Raji (cell line): Measurements from ENCODE around the gene C9orf85.

ENCODE experiments used
- POLR2A ChIP-seq: IDR thresholded peaks from 2 replicates; pipeline ENCODE4 v1.6.1; 2011; ENCODE audit warnings: low read depth, low read length, control low read depth; ENCODE audit not compliant: insufficient read depth

The C9orf85 gene, protein sequence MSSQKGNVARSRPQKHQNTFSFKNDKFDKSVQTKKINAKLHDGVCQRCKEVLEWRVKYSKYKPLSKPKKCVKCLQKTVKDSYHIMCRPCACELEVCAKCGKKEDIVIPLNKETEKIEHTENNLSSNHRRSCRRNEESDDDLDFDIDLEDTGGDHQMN

DNA sequence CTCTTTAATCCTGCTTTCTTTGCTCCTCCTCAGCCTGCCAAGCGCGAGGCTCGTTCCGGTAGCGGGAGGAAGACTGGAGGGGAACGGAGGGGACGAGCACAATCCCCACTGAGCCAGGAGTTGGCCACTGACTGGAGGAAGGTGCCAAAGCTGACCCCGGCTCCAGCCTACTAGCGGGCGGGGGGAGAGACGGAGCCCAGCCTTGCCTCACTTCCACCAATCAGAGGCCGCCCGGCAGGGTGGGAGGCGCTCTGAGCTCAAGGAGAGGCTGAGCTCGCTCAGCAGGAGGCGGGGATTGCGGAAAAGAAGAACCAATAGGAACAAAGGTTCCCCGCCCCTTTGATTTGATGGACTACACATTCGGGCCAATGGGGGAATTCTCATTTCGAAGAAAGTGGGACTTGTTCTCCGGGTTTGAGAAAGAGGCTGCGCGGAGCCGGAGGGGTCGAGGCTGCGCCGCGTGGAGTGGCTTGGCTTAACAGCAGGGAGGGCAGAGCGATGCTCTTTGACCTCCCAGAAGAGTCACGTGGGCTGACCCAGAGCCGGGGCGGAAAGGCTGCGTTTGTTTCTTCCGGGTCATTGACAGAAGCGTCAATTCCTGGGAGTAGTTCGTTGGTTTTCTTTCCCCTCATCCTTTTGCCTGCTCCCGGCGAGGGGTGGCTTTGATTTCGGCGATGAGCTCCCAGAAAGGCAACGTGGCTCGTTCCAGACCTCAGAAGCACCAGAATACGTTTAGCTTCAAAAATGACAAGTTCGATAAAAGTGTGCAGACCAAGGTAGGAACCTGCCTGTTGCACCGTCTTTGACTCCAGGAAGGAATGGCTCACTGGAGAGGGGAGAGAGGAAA is at the start of gene C9orf85, which contains the start of gene ABHD17B:
Gene C9orf85 (plus strand): TSS at position 579 of the 847 bp plus-strand sequence. CDS start 96 bp downstream, at position 675.
Gene ABHD17B (minus strand): TSS at position 133 of the 847 bp plus-strand sequence. CDS start 36,113 bp downstream, outside the sequence.
- TF ChIP-seq POLR2A, result peak; percentile 98

DNA sequence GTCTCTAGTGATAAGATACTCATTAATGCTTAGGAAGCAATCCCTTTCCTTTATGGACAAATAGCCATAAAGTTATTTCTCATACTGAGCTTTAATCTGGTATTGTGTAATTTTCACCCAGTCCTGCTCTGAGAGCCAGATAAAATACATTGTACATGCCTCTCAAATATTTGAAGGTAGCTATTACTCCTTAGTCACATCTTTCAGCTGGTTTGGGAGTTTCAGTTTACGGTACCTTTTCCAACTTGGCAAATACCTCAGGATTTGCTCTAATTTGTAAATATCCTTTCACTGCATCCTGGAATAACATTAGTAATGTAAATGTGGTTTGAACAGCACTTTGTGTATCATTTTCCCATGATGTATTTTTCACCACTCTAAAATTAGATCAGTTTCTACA is 47.8 kb upstream of the C9orf85 start:
- no peak for TF ChIP-seq POLR2A

DNA sequence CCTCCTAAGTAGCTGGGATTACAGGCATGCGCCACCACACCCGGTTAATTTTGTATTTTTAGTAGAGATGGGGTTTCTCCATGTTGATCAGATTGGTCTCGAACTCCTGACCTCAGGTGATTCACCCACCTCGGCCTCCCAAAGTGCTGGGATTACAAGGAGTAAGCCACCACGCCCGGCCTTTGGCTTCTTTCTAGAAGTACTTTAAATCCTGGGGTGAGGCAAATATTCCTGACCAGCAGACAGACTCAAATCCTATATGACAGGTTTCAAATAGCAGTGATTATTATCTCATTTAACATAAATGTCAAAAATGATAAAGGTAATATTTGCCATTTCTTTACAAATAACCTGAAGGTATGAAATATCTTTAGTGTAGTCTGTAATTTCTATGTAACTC is 36.1 kb upstream of the C9orf85 start:
- TF ChIP-seq POLR2A, result no peak

DNA sequence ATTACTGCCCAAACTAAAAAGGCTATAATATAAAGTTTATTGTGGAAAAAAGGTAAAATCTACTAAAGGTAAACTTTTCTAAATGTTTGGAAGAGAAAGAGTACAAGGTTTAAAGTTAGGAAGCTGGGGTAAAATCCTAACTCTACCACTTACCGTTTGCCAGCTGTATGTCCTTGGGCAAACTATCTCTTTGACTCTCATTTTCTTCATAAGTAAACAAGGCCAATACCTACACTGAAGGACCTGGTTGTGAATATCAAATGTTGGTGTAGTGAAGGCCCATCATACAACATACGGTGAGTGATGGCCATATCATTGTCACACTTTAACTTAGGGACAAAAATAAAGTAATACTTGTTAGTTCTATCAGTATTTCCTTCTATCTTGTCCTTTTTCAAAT is 35.3 kb upstream of the C9orf85 start:
- no peak for TF ChIP-seq POLR2A

DNA sequence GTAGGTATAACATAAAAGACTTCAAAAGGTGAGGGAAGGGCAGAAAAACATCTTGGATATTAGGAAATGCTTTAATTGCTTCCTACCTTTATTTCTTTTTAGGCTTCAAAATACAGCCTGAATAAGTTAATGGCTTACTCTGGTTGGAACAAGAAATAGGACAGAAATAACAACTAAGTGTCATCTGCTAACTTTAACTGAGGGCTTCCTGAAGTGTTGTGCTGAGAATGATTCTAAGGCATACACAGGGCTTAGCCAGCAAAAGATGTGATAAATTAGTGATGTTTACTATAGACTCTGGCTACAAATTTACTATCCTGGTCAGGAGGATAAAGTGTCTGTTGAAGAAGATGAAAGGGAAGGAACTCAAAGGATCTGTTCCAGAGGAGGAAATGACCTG is 34.6 kb upstream of the C9orf85 start:
- no peak for TF ChIP-seq POLR2A

DNA sequence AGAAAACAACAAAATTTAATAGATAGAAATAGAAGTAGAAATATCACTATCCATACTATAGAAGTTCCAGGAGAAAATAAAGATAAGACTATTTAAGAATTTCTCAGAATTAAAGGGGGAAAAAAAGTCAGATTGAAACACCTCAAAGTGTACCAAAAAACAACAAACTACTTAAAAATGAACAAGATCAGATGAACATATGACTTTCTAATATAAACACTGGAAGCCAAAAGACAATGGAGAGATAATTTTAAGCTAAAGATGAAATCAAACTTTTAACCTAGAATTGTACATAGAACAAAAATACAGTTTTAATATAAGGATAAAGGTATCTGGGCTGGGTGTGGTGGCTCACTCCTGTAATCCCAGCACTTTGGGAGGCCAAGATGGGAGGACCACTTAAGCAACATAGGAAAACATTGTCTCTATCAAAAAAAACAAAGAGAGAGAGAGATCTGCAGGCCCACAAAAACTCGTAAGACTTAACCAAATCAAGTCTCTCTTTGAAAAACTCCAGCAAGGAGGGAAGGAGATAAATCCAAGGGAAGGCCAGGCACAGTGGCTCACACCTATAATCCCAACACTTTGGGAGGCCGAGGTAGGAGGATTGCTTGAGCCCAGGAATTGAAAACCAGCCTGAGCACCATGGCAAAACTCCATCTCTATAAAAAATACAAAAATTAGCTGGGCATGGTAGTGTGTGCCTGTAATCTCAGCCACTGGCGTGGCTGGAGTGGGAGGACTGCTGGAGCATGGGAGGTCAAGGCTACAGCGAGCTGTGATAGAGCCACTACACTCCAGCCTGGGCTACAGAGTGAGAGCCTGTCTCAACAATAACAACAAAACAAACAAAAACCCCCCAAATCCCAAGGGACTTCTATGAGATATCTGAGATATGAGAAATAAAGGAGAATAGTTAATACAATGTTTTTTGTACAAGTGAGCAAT is 32.8 kb upstream of the C9orf85 start:
- TF ChIP-seq POLR2A, result no peak

DNA sequence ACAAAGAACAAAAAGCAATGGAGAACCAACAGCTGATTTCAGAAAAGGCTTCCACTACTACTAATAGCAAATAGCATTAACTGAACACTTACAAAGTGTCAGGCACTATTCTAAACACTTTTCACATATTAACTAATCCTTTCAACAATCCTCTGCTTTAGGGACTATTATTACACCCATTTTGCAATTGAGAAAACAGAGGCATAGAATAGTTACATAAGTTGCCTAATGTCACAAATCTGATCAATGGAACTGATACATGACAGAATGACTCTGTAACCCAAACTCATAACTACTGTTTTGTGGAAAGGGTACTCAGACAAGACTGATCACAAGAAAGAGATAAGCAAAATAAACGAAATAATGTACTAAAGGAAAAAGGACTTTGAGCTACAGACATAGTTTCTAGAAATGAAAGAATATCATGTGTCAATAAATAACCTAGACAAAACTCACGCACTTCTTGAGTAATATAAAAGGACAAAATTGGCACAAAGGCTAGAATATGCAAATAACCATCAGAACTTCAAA is 31.7 kb upstream of the C9orf85 start:
- TF ChIP-seq POLR2A, result no peak

DNA sequence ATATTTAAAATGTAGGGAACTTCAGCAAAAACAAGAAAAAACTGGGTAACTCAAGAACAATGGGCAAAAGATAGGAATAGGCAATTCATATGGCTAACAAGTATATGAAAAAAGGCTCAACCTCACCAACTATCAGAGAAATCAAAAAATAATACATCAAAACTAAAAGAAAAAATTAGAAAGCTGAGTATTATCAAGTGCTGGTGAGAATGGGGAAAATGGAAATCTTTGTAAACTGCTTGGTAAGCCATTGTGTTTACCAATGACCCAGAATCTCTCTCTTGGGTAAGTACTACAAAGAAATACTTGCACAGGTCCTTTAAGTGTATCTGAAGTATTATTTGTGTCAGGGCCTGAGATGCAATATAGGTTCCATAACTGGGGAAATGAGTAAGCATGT is 27.4 kb upstream of the C9orf85 start:
- no peak for TF ChIP-seq POLR2A

DNA sequence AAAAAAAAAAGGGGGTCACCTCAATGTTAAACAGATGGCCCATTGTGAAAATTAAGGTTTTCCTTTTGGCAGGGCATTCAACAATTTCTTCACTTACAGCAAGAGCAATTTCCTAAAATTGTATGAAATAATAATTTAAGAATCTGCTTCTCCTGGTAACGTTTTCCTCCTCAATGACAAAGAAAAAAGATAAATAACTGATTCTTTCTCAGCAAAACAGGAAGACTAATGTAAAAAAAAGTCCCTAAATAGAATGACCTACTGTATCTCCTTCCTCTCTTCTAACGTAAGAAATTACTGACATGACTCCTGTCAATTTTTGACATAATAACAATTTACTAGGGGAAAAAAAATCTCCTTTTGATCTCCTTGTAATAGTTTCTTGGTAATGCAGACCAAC is 26.0 kb upstream of the C9orf85 start:
- TF ChIP-seq POLR2A, result no peak

DNA sequence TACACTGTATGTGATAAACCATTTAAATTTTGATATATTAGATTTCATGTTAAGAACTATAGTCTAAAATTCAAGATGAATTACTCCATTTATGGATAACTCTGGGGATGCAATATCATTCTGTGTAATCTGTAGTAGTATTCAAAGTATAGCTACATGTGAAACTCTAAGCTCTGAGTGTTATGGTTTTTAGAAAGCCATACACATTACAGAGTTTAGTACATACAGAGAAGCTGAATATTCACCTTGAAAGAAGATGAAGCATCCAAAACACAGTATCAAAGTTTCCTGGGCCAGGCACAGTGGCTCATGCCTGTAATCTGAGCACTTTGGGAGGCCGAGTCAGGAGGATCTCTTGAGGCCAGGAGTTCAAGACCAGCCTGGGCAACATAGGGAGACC is 25.4 kb upstream of the C9orf85 start:
- no peak for TF ChIP-seq POLR2A

DNA sequence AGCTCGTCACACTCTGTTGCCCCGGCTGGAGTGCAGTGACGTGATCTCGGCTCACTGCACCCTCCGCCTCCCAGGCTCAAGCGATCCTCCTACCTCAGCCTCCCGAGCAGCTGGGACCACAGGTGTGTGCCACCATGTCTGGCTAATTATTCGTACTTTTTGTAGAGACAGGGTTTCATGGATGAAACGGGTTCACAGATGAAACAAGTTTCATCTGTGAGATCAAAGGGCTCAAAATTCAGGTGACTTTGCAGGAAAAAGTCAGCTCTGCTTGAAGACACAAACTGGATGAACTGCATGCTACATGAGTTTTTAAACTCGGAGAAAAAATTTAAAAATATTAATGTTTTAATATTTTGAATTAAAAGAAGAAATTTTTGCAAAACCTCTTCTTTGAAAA is 24.9 kb upstream of the C9orf85 start:
- TF ChIP-seq POLR2A, result no peak

DNA sequence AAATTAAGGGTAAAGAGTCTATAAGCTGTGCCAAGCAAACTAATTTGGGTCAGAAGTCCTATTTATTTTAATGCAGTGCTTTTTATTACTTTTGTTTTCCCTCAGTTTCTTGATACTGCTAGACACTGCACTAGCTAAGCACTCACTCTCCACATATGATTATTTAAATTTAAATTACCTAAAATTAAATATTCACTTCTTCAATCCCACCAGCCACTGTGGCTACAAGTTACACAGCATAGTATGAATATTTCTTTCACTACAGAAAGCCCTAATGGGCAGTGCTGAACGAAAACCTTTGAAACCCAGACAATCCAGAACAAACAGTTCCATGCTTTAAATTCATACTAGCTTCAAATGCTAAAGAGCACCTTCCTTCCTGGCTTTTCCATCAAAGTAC is 24.1 kb upstream of the C9orf85 start:
- TF ChIP-seq POLR2A, result no peak

DNA sequence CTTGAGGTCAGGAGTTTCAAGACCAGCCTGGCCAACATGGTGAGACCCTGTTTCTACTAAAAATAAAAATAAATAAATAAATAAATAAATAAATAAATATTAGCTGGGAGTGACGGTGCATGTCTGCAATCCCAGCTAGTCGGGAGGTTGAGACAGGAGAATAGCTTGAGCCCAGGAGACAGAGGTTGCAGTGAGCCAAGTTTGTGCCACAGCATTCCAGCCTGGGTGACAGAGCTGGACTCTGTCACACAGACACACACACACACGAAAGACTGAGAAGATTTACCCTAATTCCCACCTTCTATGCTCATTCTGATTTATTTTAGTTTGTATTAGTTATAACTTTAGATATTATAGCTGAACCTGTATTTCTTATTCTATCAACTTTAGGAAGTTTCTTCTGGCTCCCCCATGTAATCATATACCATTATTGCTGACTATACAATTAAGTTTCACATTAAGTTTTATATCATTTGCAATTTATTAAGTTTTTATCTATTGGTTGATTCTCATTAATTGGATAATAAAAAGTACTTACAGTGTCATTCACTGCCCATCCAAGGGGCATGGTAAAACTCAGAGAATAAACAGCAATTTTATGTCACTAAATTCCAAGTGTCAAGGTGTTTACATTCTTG is 21.3 kb upstream of the C9orf85 start:
- no peak for TF ChIP-seq POLR2A

DNA sequence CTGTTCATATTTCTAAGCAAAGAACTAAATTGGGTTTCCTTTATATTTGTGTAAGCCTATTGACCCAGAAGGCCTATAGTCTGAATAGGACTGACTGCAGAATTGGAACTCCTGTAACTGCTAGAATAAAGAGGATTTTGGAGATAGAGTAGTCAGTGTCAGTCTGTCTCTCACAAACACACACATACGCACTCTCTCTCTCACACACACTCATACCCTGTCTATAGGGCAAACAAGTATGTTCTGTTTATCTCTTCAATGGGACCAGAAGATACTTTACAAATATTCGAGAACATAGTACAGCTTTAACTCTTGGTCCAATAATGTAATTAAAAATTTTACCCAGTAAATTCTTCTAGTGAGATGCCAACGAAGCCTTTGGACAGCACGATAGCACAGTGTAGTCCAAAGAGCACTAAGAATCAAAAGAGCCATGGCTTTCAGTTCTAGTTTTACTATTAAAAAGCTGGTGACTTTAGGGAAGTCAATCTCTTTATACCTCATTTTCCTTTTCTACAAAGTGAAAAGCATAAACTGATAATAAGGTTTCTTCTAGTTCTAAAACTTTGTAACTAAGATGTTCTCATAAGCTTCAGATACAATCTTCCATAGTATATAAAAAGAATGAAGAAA is 19.8 kb upstream of the C9orf85 start:
- TF ChIP-seq POLR2A, result no peak

DNA sequence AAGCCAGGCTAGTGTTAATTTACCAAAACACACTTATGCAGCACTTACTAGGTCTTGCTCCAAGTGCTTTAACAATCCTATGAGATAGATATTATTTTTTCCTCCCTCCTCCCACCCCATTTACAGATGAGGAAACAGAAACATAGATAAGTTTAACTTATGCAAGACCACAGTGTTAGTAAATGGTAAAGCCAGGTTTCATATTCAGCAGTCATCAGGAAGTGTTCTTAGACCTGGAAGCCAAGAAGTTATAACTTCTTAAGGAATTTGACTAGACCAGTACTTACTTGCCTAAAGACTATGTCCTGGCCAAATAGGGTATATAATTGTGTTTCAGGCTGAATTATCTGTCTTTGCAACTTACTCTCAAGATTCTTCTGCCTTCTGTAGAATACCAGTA is 16.3 kb upstream of the C9orf85 start:
- TF ChIP-seq POLR2A, result no peak

DNA sequence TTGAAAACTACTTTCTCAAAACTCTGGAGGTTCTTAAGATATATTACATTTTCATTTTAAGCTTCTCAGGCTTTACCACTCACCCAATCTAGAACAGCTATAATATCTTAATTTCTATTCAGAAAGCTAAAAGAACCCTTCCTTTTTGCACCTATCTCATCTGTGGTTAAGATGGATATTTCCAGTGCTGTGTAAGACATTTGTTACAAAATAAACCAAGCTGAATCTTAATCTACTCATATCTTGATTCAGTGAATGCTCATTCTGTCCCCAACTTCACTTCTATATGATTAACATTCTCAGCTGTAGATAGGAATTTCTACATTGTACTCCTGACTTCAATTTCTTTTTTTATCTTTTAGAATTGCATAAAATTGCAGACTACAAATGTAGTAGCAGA is 15.5 kb upstream of the C9orf85 start:
- no peak for TF ChIP-seq POLR2A
